H1 (cell line): Measurements from ENCODE around the gene POLN. TPM values are rescaled to one million over a fixed set of nuclear protein-coding genes. Genes with fewer than 3 reads are reported as not detected.

ENCODE experiments used
- CTCF ChIA-PET: fragments of 300-600 bp; sonication (Branson Sonifier 250); formaldehyde crosslinking; loops from one replicate; lab custom pipeline; 2021; ENCODE audit not compliant: partially characterized antibody; lab: Charles Lee
- POLR2A ChIA-PET: fragments of 300-600 bp; sonication (Branson Sonifier 250); formaldehyde crosslinking; loops from one replicate; lab custom pipeline; 2021; ENCODE audit warnings: inconsistent platforms; ENCODE audit not compliant: partially characterized antibody; lab: Charles Lee
- DNase-seq, 2 experiments: peaks; one replicate each; pipeline versions ENCODE4 v3.0.0 to v3.0.0-alpha.2; 2010 to 2022; ENCODE audit warnings: low spot score in 2 of 2, low read depth in 1 of 2, mixed read lengths in 1 of 2
- FAIRE-seq: peaks from 2 replicates; lab custom pipeline; 2011; peaks lifted over from hg19 to GRCh38; lab: Jason Lieb, UNC
- H2AFZ ChIP-seq: 2 replicates; pipeline ENCODE4 v1.8.1; 2012; ENCODE audit warnings: low read length, inconsistent platforms
- H2AK5ac ChIP-seq: 2 replicates; pipeline ENCODE4 v1.6.1; 2013; ENCODE audit warnings: low read depth, low read length
- H2BK120ac ChIP-seq: replicated peaks from 2 replicates; pipeline ENCODE3; 2013; ENCODE audit warnings: low read depth, low read length, inconsistent platforms
- H2BK12ac ChIP-seq: 2 replicates; pipeline ENCODE4 v1.6.1; 2013; ENCODE audit warnings: low read depth, low read length
- H2BK15ac ChIP-seq: 2 replicates; pipeline ENCODE4 v1.6.1; 2013; ENCODE audit warnings: low read length
- H2BK20ac ChIP-seq: 2 replicates; pipeline ENCODE4 v1.6.1; 2013; ENCODE audit warnings: low read length
- H2BK5ac ChIP-seq: 2 replicates; pipeline ENCODE4 v1.6.1; 2013; ENCODE audit warnings: low read depth, low read length
- H3K14ac ChIP-seq: 2 replicates; pipeline ENCODE4 v1.6.1; 2013; ENCODE audit warnings: inconsistent platforms; ENCODE audit not compliant: insufficient read length
- H3K18ac ChIP-seq: 2 replicates; pipeline ENCODE4 v1.6.1; 2013; ENCODE audit warnings: low read length; ENCODE audit errors: extremely low read depth
- H3K23ac ChIP-seq: 2 replicates; pipeline ENCODE4 v1.6.1; 2013; ENCODE audit warnings: inconsistent platforms; ENCODE audit not compliant: insufficient read length
- H3K23me2 ChIP-seq: 2 replicates; pipeline ENCODE4 v1.6.1; 2013; ENCODE audit warnings: low read depth, low read length
- H3K27ac ChIP-seq: 2 replicates; pipeline ENCODE4 v1.6.1; 2011; ENCODE audit warnings: low read depth, low read length, inconsistent platforms
- H3K27me3 ChIP-seq, 4 experiments: replicated peaks in 1 of 4; 1 replicate in 1 of 4; 2 replicates in 3 of 4; pipeline versions ENCODE4 v1.6.1 to v1.8.1; 2011 to 2013; ENCODE audit warnings: low read length in 3 of 4, mild to moderate bottlenecking in 3 of 4, inconsistent platforms in 2 of 4, mixed read lengths in 2 of 4, moderate library complexity in 1 of 4; ENCODE audit not compliant: control insufficient read depth in 3 of 4, insufficient read depth in 3 of 4; ENCODE audit errors: extremely low read depth in 1 of 4
- H3K36me3 ChIP-seq, 4 experiments: 2 replicates each; pipeline versions ENCODE4 v1.6.1 to v1.8.1; 2011 to 2013; ENCODE audit warnings: mild to moderate bottlenecking in 4 of 4, low read length in 3 of 4, moderate library complexity in 2 of 4, control low read depth in 1 of 4, inconsistent platforms in 1 of 4; ENCODE audit not compliant: insufficient read depth in 4 of 4, control insufficient read depth in 2 of 4
- H3K4ac ChIP-seq: replicated peaks from 2 replicates; pipeline ENCODE3; 2013; ENCODE audit warnings: low read length, low read depth, mixed read lengths, inconsistent platforms; ENCODE audit not compliant: insufficient read length
- H3K4me1 ChIP-seq, 4 experiments: replicated peaks in 1 of 4; 1 replicate in 1 of 4; 2 replicates in 3 of 4; pipeline versions ENCODE4 v1.6.1 to v1.8.1; 2011 to 2013; ENCODE audit warnings: low read length in 3 of 4, inconsistent platforms in 2 of 4, mixed read lengths in 1 of 4; ENCODE audit not compliant: insufficient read depth in 4 of 4, control insufficient read depth in 3 of 4
- H3K4me2 ChIP-seq, 2 experiments: 2 replicates each; pipeline versions ENCODE4 v1.6.1 to v1.8.1; 2011 to 2013; ENCODE audit warnings: low read depth in 2 of 2, low read length in 2 of 2, control low read depth in 1 of 2, inconsistent platforms in 1 of 2, mild to moderate bottlenecking in 1 of 2; ENCODE audit not compliant: insufficient read depth in 1 of 2
- H3K4me3 ChIP-seq, 4 experiments: fragments of 200-600, 300-600 bp in 1 of 4; sonication (generic), shearing (Covaris generic), sonication (Bioruptor Twin) in 1 of 4; 2 replicates each; pipeline versions ENCODE4 v1.5.1 to v1.8.1; 2011 to 2016; ENCODE audit warnings: low read length in 4 of 4, low read depth in 3 of 4, control low read depth in 2 of 4, inconsistent platforms in 2 of 4, mild to moderate bottlenecking in 2 of 4, mixed read lengths in 1 of 4, moderate library complexity in 1 of 4; ENCODE audit not compliant: insufficient read depth in 2 of 4; ENCODE audit errors: extremely low read depth in 1 of 4
- H3K56ac ChIP-seq: replicated peaks from 2 replicates; pipeline ENCODE3; 2013; ENCODE audit warnings: low read depth, mild to moderate bottlenecking, mixed read lengths, low read length, inconsistent platforms; ENCODE audit not compliant: insufficient read length
- H3K79me1 ChIP-seq: 2 replicates; pipeline ENCODE4 v1.6.1; 2013; ENCODE audit warnings: low read depth, low read length, control low read depth
- H3K79me2 ChIP-seq, 2 experiments: 2 replicates each; pipeline versions ENCODE4 v1.6.1 to v1.8.1; 2012 to 2013; ENCODE audit warnings: low read length in 2 of 2, mild to moderate bottlenecking in 2 of 2, inconsistent platforms in 1 of 2; ENCODE audit not compliant: insufficient read depth in 2 of 2, control insufficient read depth in 1 of 2
- H3K9ac ChIP-seq, 4 experiments: replicated peaks in 1 of 4; 1 replicate in 1 of 4; 2 replicates in 3 of 4; pipeline versions ENCODE4 v1.6.1 to v1.8.1; 2011 to 2013; ENCODE audit warnings: low read depth in 3 of 4, low read length in 3 of 4, control low read depth in 2 of 4, mild to moderate bottlenecking in 2 of 4, moderate library complexity in 2 of 4, inconsistent platforms in 1 of 4; ENCODE audit errors: extremely low read depth in 1 of 4
- H3K9me3 ChIP-seq, 2 experiments: 2 replicates each; pipeline versions ENCODE4 v1.6.1 to v1.8.1; 2012 to 2013; ENCODE audit warnings: mild to moderate bottlenecking in 2 of 2, moderate library complexity in 2 of 2, control low read depth in 1 of 2, inconsistent platforms in 1 of 2, low read depth in 1 of 2, low read length in 1 of 2, mixed read lengths in 1 of 2; ENCODE audit not compliant: insufficient read depth in 2 of 2
- H4K20me1 ChIP-seq, 2 experiments: replicated peaks in 1 of 2; 2 replicates each; pipeline versions ENCODE3 to v1.8.1; 2011 to 2013; ENCODE audit warnings: inconsistent platforms in 2 of 2, low read length in 2 of 2, mild to moderate bottlenecking in 1 of 2; ENCODE audit not compliant: insufficient read depth in 2 of 2, control insufficient read depth in 1 of 2
- H4K5ac ChIP-seq: 2 replicates; pipeline ENCODE4 v1.6.1; 2013; ENCODE audit warnings: low read length, low read depth, mixed read lengths, inconsistent platforms; ENCODE audit not compliant: insufficient read length
- H4K8ac ChIP-seq: 2 replicates; pipeline ENCODE4 v1.8.0; 2013; ENCODE audit warnings: mild to moderate bottlenecking, moderate library complexity, low read length, inconsistent platforms; ENCODE audit not compliant: insufficient read depth; ENCODE audit errors: extremely low read depth
- H4K91ac ChIP-seq: replicated peaks from 2 replicates; pipeline ENCODE3; 2013; ENCODE audit warnings: low read length, mixed read lengths, inconsistent platforms; ENCODE audit not compliant: insufficient read length
- CREB1 ChIP-seq: IDR thresholded peaks from 2 replicates; pipeline ENCODE4 v1.6.1; 2012; ENCODE audit warnings: inconsistent platforms
- KDM1A ChIP-seq: fragments of 200-600, 300-600 bp; sonication (generic); IDR thresholded peaks from 2 replicates; pipeline ENCODE4 v1.7.1; 2016; ENCODE audit warnings: mild to moderate bottlenecking, low read length, borderline replicate concordance
- KDM4A ChIP-seq: IDR thresholded peaks from one replicate; pipeline ENCODE4 v1.7.1; 2012; ENCODE audit warnings: low read depth, mild to moderate bottlenecking, moderate library complexity, low read length, inconsistent platforms; ENCODE audit not compliant: severe bottlenecking
- MAFK ChIP-seq: IDR thresholded peaks from 2 replicates; pipeline ENCODE4 v1.6.1; 2012; ENCODE audit warnings: low read depth, mild to moderate bottlenecking, improper control_type of control experiment, low read length
- SAP30 ChIP-seq: fragments of 300-600 bp; sonication (generic); IDR thresholded peaks from 2 replicates; pipeline ENCODE4 v1.7.1; 2012; ENCODE audit warnings: low read length, moderate library complexity, mild to moderate bottlenecking, inconsistent platforms; ENCODE audit not compliant: insufficient read depth, insufficient replicate concordance
- SP2 ChIP-seq: IDR thresholded peaks from 2 replicates; pipeline ENCODE4 v1.6.1; 2012; ENCODE audit warnings: mild to moderate bottlenecking, low read length, inconsistent platforms
- TAF1 ChIP-seq: IDR thresholded peaks from 2 replicates; pipeline ENCODE4 v1.6.1; 2011; ENCODE audit warnings: mild to moderate bottlenecking, low read depth, low read length
- WGBS, 2 experiments: shearing (Covaris generic) in 1 of 2; methylation state at CpG; one replicate each; pipeline versions ENCODE4 v1.1.6 to v1.1.7; 2013 to 2015; ENCODE audit warnings: low lambda C conversion rate in 2 of 2, mixed read lengths in 2 of 2, inconsistent platforms in 1 of 2, low coverage in 1 of 2, missing lambda C conversion rate in 1 of 2; ENCODE audit not compliant: insufficient replicate concordance in 2 of 2, insufficient coverage in 1 of 2, insufficient read length in 1 of 2; ENCODE audit errors: extremely low coverage in 1 of 2, missing lambda C conversion rate in 1 of 2; 5-methylcytosine and 5-hydroxymethylcytosine counted together
- polyA plus RNA-seq, 7 experiments: library from polyadenylated mRNA; depleted of rRNA in 3 of 7; stranded (reverse) in 5 of 7; unstranded in 2 of 7; fragments of >200 nt in 5 of 7; fragments of 200-250 nt in 2 of 7; gene quantifications; 1 replicate in 5 of 7; 2 replicates in 1 of 7; 4 replicates in 1 of 7; pipeline versions ENCODE4 v1.2.1 to v1.2.3, GENCODE V29; 2011 to 2013; ENCODE audit warnings: missing spikeins in 2 of 7, mixed read lengths in 2 of 7
- total RNA-seq: library from RNA; stranded (reverse); fragmentation: NEBNext Ultra II Directional; extraction: Animal tissue kit (Norgen Biotek cat#: 25700); gene quantifications from 2 replicates; pipeline ENCODE4 v1.2.1, GENCODE V29; 2021

Gene POLN
- total and polyA plus RNA-seq, 2 of the 8 experiments (the other 6 are each of a cell fraction or from before 2014, with no cell fraction given), result 0.98 to 1.5 TPM

DNA sequence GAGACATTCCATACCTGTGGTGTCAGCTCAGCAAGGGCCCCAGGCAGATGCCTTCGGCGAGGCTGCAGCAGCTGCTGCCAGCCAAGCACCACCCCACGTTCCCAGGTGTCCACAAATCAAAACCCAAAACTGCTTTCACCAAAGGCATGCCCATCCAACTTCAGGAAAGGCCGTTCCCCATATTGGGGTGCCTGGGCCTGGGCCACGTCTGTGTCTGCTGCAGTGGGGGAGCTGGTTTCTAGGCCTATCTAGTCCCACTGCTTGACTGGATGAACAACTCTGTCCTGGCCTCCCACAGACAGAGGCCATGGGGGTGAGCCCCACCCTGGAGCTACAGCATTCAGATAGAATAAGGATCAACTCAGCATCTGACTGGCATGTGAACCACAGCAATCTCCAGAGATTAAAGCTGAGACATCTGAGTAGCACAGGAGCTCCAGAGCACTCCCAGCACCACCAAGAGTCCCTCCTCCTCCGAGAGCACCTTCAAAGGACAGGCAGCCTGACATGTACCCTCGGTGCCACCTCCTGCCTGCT is 145.8 kb downstream of the POLN start:
- no peak overlapping the region for H3K56ac ChIP-seq
- WGBS, 2 experiments, result 84% methylated on average over 7 of the region's 7 CpGs; no CpG with 5 or more reads in 1 of the 2 experiments
- POLR2A ChIA-PET, result no interaction called here
- TF ChIP-seq SP2, result no peak
- no peak for TF ChIP-seq KDM1A
- TF ChIP-seq KDM4A, result no peak
- TF ChIP-seq TAF1, result no peak
- no peak for TF ChIP-seq CREB1
- TF ChIP-seq MAFK, result no peak
- no peak for TF ChIP-seq SAP30
- H2AFZ ChIP-seq, result no peak overlapping the region
- no peaks in the 10 kb centered on the region for H3K36me3 ChIP-seq
- H2AK5ac ChIP-seq, result no peak overlapping the region
- no peak overlapping the region for H2BK12ac ChIP-seq
- H2BK5ac ChIP-seq, result no peak overlapping the region
- H3K23ac ChIP-seq, result no peak overlapping the region
- H3K9me3 ChIP-seq, result 0 out of 4 replicates have a peak, but pooled peaks cover 0 to 2% of the 10 kb centered on the region in 2 experiments
- peaks cover 0 to 1% of the 10 kb centered on the region in 2 experiments for H4K20me1 ChIP-seq
- DNase-seq, result no peak
- no peaks in the 10 kb centered on the region for H3K79me1 ChIP-seq
- no peak overlapping the region for H2BK15ac ChIP-seq
- CTCF ChIA-PET, result interaction anchor here (0.8 to 1.0 kb wide), 3 partner anchors 11 to 60 kb away, joined by 3 read pairs; no protein-coding TSS in a partner anchor
- no peak overlapping the region for H4K8ac ChIP-seq
- no peak overlapping the region for H2BK20ac ChIP-seq
- H3K4me1 ChIP-seq, result no peaks in the 10 kb centered on the region
- no peak overlapping the region for H3K4me3 ChIP-seq
- H3K4ac ChIP-seq, result no peak overlapping the region
- no peak overlapping the region for H4K91ac ChIP-seq
- H3K9ac ChIP-seq, result no peak overlapping the region
- H3K27me3 ChIP-seq, result no peaks in the 10 kb centered on the region
- no peak overlapping the region for H2BK120ac ChIP-seq
- H3K18ac ChIP-seq, result no peak overlapping the region
- no peak for FAIRE-seq
- H4K5ac ChIP-seq, result no peak overlapping the region
- H3K23me2 ChIP-seq, result no peaks in the 10 kb centered on the region
- H3K14ac ChIP-seq, result no peak overlapping the region
- H3K27ac ChIP-seq, result no peak overlapping the region
- H3K4me2 ChIP-seq, result no peak overlapping the region
- no peaks in the 10 kb centered on the region for H3K79me2 ChIP-seq
